HCT116 (cell line): Measurements from ENCODE around the gene GPAT2. TPM values are rescaled to one million over a fixed set of nuclear protein-coding genes. Genes with fewer than 3 reads are reported as not detected.
"Not testable (repeated sequence)": the region's sequence is repeated elsewhere in the genome, so short reads cannot be mapped to it uniquely, and the experiment has no call there.

Experiments used
- ATAC-seq: fragments of 200-7000 bp; cut with Tn5 transposase; 2 replicates; pipeline ENCODE4 v1.9.1; 2020; ENCODE audit warnings: mild to moderate bottlenecking, moderate library complexity
- BruUV-seq: library from RNA; stranded (reverse); fragments of 400-500 nt; replicated peaks from 2 replicates; lab custom pipeline; 2021; lab: Mats Ljungman, UMichigan
- CTCF ChIA-PET: fragments of 300-600 bp; sonication (Branson Sonifier 250); formaldehyde crosslinking; loops from one replicate; lab custom pipeline; 2021; ENCODE audit warnings: antibody characterized with exemption; lab: Charles Lee
- POLR2A ChIA-PET: fragments of 300-600, 350-600 bp; sonication (Branson Sonifier 250); formaldehyde crosslinking; loops from one replicate; lab custom pipeline; 2021; ENCODE audit warnings: antibody characterized with exemption; lab: Charles Lee
- RAD21 ChIA-PET, 2 experiments: fragments of 300-600 bp; sonication (Branson Sonifier 250); formaldehyde crosslinking; loops; one replicate each; lab custom pipeline; 2023; ENCODE audit warnings: low total read pairs in 2 of 2; ENCODE audit not compliant: uncharacterized antibody in 2 of 2, unreplicated experiment in 2 of 2, low non-redundant PET in 1 of 2; lab: Charles Lee
- DNase-seq: peaks from one replicate; pipeline ENCODE4 v3.0.0-alpha.2; 2010; ENCODE audit warnings: low read depth, low spot score
- H2AFZ ChIP-seq: fragments of 200-600 bp; shearing (Covaris generic), sonication (generic); 2 replicates; pipeline ENCODE4 v1.6.1; 2017; ENCODE audit warnings: low read depth, mixed run types, mixed read lengths, antibody characterized with exemption, low read length; ENCODE audit not compliant: poor library complexity, severe bottlenecking
- H3K27ac ChIP-seq: 2 replicates; pipeline ENCODE4 v1.5.1; 2012; ENCODE audit warnings: low read depth, low read length
- H3K27me3 ChIP-seq: fragments of 200-600 bp; sonication (generic); 2 replicates; pipeline ENCODE4 v1.6.1; 2016; ENCODE audit warnings: mixed run types, low read length, mixed read lengths; ENCODE audit not compliant: insufficient read depth
- H3K36me3 ChIP-seq, 2 experiments: fragments of 200-500 bp in 1 of 2; fragments of 200-600 bp in 1 of 2; sonication (Bioruptor generic) in 1 of 2; sonication (generic) in 1 of 2; 2 replicates each; pipeline versions ENCODE4 v1.5.1 to v1.6.1; 2014 to 2016; ENCODE audit warnings: low read length in 2 of 2, inconsistent platforms in 1 of 2, mixed read lengths in 1 of 2, mixed run types in 1 of 2; ENCODE audit not compliant: insufficient read depth in 2 of 2, control insufficient read depth in 1 of 2
- H3K4me1 ChIP-seq, 2 experiments: fragments of 200-600 bp in 1 of 2; sonication (generic) in 1 of 2; 2 replicates each; pipeline versions ENCODE4 v1.5.1 to v1.6.1; 2012 to 2017; ENCODE audit warnings: low read length in 2 of 2, inconsistent platforms in 1 of 2, mild to moderate bottlenecking in 1 of 2, mixed read lengths in 1 of 2, mixed run types in 1 of 2, moderate library complexity in 1 of 2; ENCODE audit not compliant: insufficient read depth in 2 of 2, control insufficient read depth in 1 of 2
- H3K4me2 ChIP-seq: fragments of 200-600 bp; sonication (generic); 2 replicates; pipeline ENCODE4 v1.6.1; 2017; ENCODE audit warnings: mixed run types, low read length, mixed read lengths
- H3K4me3 ChIP-seq, 2 experiments: fragments of 200-600 bp in 1 of 2; sonication (generic) in 1 of 2; replicated peaks in 1 of 2; 2 replicates each; pipeline ENCODE4 v1.5.1; 2011 to 2016; ENCODE audit warnings: low read length in 2 of 2, control low read depth in 1 of 2, low read depth in 1 of 2, mild to moderate bottlenecking in 1 of 2, mixed read lengths in 1 of 2, mixed run types in 1 of 2
- H3K79me2 ChIP-seq: fragments of 200-600 bp; sonication (generic); 2 replicates; pipeline ENCODE4 v1.6.1; 2017; ENCODE audit warnings: mild to moderate bottlenecking, mixed run types, low read length, moderate library complexity, mixed read lengths; ENCODE audit not compliant: insufficient read depth
- H3K9ac ChIP-seq: fragments of 200-600 bp; sonication (generic); 2 replicates; pipeline ENCODE4 v1.6.1; 2016; ENCODE audit warnings: low read length, mixed read lengths
- H3K9me2 ChIP-seq: fragments of 200-600 bp; sonication (generic), shearing (Covaris generic); 2 replicates; pipeline ENCODE4 v1.6.1; 2017; ENCODE audit warnings: mixed run types, mild to moderate bottlenecking, moderate library complexity; ENCODE audit not compliant: insufficient read depth
- H3K9me3 ChIP-seq, 2 experiments: fragments of 200-500 bp in 1 of 2; fragments of 200-600 bp in 1 of 2; sonication (Bioruptor generic) in 1 of 2; sonication (generic) in 1 of 2; 2 replicates each; pipeline ENCODE4 v1.6.1; 2014 to 2017; ENCODE audit warnings: low read length in 2 of 2, mixed read lengths in 2 of 2, inconsistent platforms in 1 of 2, low read depth in 1 of 2, mild to moderate bottlenecking in 1 of 2, mixed run types in 1 of 2, moderate library complexity in 1 of 2; ENCODE audit not compliant: control insufficient read depth in 1 of 2, insufficient read depth in 1 of 2
- H4K20me1 ChIP-seq: fragments of 200-600 bp; sonication (generic), shearing (Covaris generic); 2 replicates; pipeline ENCODE4 v1.6.1; 2017; ENCODE audit warnings: mixed run types, mild to moderate bottlenecking, moderate library complexity; ENCODE audit not compliant: insufficient read depth
- POLR2AphosphoS5 ChIP-seq: IDR thresholded peaks from 2 replicates; pipeline ENCODE4 v1.6.1; 2011; ENCODE audit warnings: mild to moderate bottlenecking, low read depth, low read length, moderate library complexity
- RAD21 ChIP-seq: IDR thresholded peaks from 2 replicates; pipeline ENCODE4 v1.6.1; 2012; ENCODE audit warnings: low read depth, mild to moderate bottlenecking
- intact Hi-C: fragments of 100-400 bp; cut with micrococcal nuclease; formaldehyde crosslinking; loops from 2 replicates; pipeline ENCODE4 v1.10.0; 2022
- total RNA-seq: library from RNA; stranded (reverse); gene quantifications from one replicate; pipeline ENCODE4 v1.2.1, GENCODE V29; 2021; ENCODE audit not compliant: unreplicated experiment
- TF ChIP-seq, protein P1 (sequence below), 3 experiments: fragments of 200-600 bp in 1 of 3; sonication (generic) in 1 of 3; IDR thresholded peaks in 2 of 3; conservative IDR thresholded peaks in 1 of 3; 2 replicates each; pipeline ENCODE4 v1.5.1; 2012 to 2017; ENCODE audit warnings: low read depth in 2 of 3, low read length in 2 of 3, antibody characterized with exemption in 1 of 3, borderline replicate concordance in 1 of 3, control low read depth in 1 of 3, mild to moderate bottlenecking in 1 of 3, mixed read lengths in 1 of 3, mixed run types in 1 of 3, moderate library complexity in 1 of 3; ENCODE audit not compliant: insufficient read depth in 1 of 3
- TF ChIP-seq, protein P2 (sequence below): IDR thresholded peaks from 2 replicates; pipeline ENCODE4 v1.6.1; 2012

Gene GPAT2
- total RNA-seq, 1 experiment from 2014 or later, result 54.2 TPM

DNA sequence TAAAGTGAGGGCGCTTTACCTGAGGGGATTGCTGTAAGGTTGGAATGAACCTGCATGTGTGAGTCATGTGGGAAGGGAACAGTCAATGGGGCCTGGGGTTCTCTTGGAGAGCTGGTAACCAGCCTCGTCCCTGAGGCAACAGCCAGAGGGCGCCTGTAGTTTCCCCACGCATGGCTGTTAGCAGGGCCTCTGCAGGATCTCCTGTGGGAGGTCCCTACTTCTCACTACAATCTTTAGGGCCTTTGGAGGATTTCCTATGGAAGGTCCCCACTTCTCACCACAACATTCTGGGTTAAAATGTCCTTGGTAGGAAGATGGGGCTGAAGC lies 23.6 kb downstream of the GPAT2 start:
- intact Hi-C loops, H3K79me2 ChIP-seq, H3K9me3 ChIP-seq, H3K27me3 ChIP-seq, H3K9me2 ChIP-seq, H2AFZ ChIP-seq, H4K20me1 ChIP-seq, BruUV-seq, DNase-seq, H3K36me3 ChIP-seq, POLR2A ChIA-PET, CTCF ChIA-PET: not testable (repeated sequence)
- Histone ChIP-seq H3K9ac (peak overlapping the region; percentile 30), H3K4me1 (peaks cover 2 to 11% of the 10 kb centered on the region in 2 experiments; a peak in 3 of 4 replicates), H3K4me3 (peak overlapping the region; percentile 42 to 48), H3K27ac (peak overlapping the region; percentile 50), H3K4me2 (peak overlapping the region; percentile 63)
- peak; percentile 63 for ATAC-seq
- TF ChIP-seq RAD21, result 0 out of 2 replicates have a peak, but pooled peaks have one; percentile 8
- TF ChIP-seq, protein P1, sequence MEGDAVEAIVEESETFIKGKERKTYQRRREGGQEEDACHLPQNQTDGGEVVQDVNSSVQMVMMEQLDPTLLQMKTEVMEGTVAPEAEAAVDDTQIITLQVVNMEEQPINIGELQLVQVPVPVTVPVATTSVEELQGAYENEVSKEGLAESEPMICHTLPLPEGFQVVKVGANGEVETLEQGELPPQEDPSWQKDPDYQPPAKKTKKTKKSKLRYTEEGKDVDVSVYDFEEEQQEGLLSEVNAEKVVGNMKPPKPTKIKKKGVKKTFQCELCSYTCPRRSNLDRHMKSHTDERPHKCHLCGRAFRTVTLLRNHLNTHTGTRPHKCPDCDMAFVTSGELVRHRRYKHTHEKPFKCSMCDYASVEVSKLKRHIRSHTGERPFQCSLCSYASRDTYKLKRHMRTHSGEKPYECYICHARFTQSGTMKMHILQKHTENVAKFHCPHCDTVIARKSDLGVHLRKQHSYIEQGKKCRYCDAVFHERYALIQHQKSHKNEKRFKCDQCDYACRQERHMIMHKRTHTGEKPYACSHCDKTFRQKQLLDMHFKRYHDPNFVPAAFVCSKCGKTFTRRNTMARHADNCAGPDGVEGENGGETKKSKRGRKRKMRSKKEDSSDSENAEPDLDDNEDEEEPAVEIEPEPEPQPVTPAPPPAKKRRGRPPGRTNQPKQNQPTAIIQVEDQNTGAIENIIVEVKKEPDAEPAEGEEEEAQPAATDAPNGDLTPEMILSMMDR (IDR thresholded peaks at IDR 0.05 in 2 of 3, conservative IDR thresholded peaks at IDR 0.05 in 1 of 3; ENCODE audit: borderline replicate concordance in 1 of 3, insufficient read depth in 1 of 3, low read depth in 2 of 3, low read length in 2 of 3), result peak in 2 of 3 experiments; percentile 22 to 46; a peak in 3 of 6 replicates
- RAD21 ChIA-PET, result interaction anchor here in 1 of 2 experiments (0.6 kb wide), 1 partner anchor 327 kb away, joined by 3 read pairs; no protein-coding TSS in a partner anchor

DNA sequence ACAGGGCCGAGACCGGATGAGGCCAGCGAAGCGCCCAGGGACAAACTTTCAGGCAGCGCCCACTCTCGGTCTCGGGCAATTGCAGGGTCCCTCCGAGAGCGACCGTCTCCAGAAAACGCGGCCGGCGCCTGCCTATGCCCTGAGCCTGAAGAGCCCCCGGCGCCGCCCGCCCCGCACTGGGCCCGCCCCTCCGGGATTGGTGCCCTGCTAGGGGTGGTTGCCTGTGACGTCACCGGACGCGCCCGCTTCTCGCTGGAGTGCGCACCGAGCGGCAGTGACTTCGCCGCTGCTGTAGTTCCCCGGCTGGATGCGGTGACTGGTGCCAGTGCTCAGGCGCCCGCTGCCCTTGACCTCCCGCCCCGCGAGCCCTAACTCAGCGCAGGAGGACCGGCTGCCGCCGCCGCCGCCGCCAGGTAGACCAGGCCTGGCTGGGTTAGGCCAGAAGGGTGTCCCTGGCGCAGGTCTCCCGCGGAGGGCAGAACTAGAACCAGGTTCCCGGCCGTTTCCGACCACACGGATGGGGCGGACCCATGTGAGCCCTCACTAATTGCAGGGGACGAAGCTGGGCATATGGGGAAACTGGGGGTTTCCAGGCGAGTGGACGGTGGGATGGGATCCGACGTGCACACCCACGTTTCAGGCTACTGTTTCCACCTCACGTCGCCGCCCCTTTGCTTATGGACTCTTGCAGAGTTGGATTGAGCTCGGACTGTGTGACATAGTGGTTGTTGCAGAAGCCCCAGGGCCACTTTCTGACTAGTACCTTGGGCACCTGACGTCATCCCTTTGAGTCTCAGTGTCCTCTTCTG lies 24.2 kb downstream of the GPAT2 start:
- peak; percentile 97 for ATAC-seq
- POLR2A ChIA-PET, result not testable (repeated sequence)

DNA sequence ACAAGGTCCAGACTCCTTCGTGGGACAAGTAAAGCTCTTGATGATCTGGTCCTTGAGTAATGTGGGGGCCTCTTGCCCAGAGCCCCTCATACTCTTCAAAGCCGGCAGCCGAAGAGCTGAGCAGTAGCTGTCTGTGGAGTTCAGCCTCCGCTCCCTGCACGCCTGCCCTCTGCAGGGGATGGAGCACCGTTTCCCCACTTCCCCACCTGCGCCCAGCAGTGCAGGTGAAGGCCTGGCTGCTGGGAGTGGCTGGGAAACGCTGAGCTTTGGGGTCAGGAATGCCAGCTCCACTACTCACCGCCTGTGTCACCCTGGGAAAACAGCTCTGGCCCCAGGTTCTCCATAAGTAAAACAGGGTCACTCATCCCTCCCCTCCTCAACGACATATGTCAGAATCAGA lies 24.9 kb downstream of the GPAT2 start:
- Histone ChIP-seq H3K4me1 (peaks cover 2 to 11% of the 10 kb centered on the region in 2 experiments; a peak in 3 of 4 replicates), H3K4me2 (peak overlapping the region; percentile 69), H3K9ac (peak overlapping the region; percentile 63), H3K27ac (peak overlapping the region; percentile 35), H3K4me3 (peak overlapping the region; percentile 42 to 55)
- H3K36me3 ChIP-seq, DNase-seq, POLR2A ChIA-PET, intact Hi-C loops, H3K9me2 ChIP-seq, H3K79me2 ChIP-seq, H3K9me3 ChIP-seq, H4K20me1 ChIP-seq, H2AFZ ChIP-seq, RAD21 ChIA-PET, H3K27me3 ChIP-seq: not testable (repeated sequence)
- peak; percentile 39 for ATAC-seq
- TSS peak; percentile 89 for BruUV-seq
- CTCF ChIA-PET, result interaction anchor here (0.9 kb wide), 1 partner anchor 17 kb away, joined by 4 read pairs; no protein-coding TSS in a partner anchor

More for the DNA sequence above, 24.2 kb downstream of the GPAT2 start:
- H3K9me3 ChIP-seq, H3K79me2 ChIP-seq, CTCF ChIA-PET, intact Hi-C loops, H3K27me3 ChIP-seq, H3K9me2 ChIP-seq, H3K36me3 ChIP-seq, H4K20me1 ChIP-seq, H2AFZ ChIP-seq: not testable (repeated sequence)
- peak overlapping the region; percentile 42 to 55 for H3K4me3 ChIP-seq
- H3K9ac ChIP-seq, result peak overlapping the region; percentile 63
- peak; percentile 62 for DNase-seq
- TF ChIP-seq POLR2AphosphoS5, result peak; percentile 31; the same call in 1 of the 2 replicates
- TF ChIP-seq, protein P2, sequence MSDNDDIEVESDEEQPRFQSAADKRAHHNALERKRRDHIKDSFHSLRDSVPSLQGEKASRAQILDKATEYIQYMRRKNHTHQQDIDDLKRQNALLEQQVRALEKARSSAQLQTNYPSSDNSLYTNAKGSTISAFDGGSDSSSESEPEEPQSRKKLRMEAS, result 0 out of 2 replicates have a peak, but pooled peaks have one; percentile 10
- peaks cover 2 to 11% of the 10 kb centered on the region in 2 experiments; a peak in 3 of 4 replicates for H3K4me1 ChIP-seq
- H3K27ac ChIP-seq, result peak overlapping the region; percentile 35
- RAD21 ChIA-PET, result interaction anchor here in 1 of 2 experiments (0.6 kb wide), 1 partner anchor 327 kb away, joined by 3 read pairs; no protein-coding TSS in a partner anchor
- peak overlapping the region; percentile 69 for H3K4me2 ChIP-seq
- TSS peak; percentile 61 for BruUV-seq
